ENCODE data around the gene C16orf92. TPM values are rescaled to one million over a fixed set of nuclear protein-coding genes. Genes with fewer than 3 reads are reported as not detected.

C16orf92 gene
- total and polyA plus RNA-seq, 2 of the 13 experiments (the other 11 are each of a cell fraction or from before 2014, with no cell fraction given) = not detected

- TF ChIP-seq GMEB2 (CRISPR knock-in tag; IDR thresholded peaks at IDR 0.05; ENCODE audit: low read depth) (no peak), NFYB (CRISPR knock-in tag; IDR thresholded peaks at IDR 0.05) (no peak), ZSCAN12 (CRISPR knock-in tag; IDR thresholded peaks at IDR 0.05) (no peak), ZNF557 (CRISPR knock-in tag; IDR thresholded peaks at IDR 0.05) (no peak), ZKSCAN8 (CRISPR knock-in tag; IDR thresholded peaks at IDR 0.05; ENCODE audit: borderline replicate concordance) (no peak), ZFY (CRISPR knock-in tag; IDR thresholded peaks at IDR 0.05) (peak; percentile 32; the same call in 1 of the 2 replicates), CTCF (CRISPR knock-in tag; IDR thresholded peaks at IDR 0.05) (peak; percentile 24; the same call in 1 of the 2 replicates), NR0B2 (CRISPR knock-in tag; IDR thresholded peaks at IDR 0.05) (no peak), PRMT3 (CRISPR knock-in tag; IDR thresholded peaks at IDR 0.05; ENCODE audit: borderline replicate concordance, low read depth) (no peak), ZNF546 (CRISPR knock-in tag; conservative IDR thresholded peaks at IDR 0.05) (no peak), HOXD1 (CRISPR knock-in tag; IDR thresholded peaks at IDR 0.05) (no peak), MTERF4 (CRISPR knock-in tag; IDR thresholded peaks at IDR 0.05) (0 out of 2 replicates have a peak, but pooled peaks have one; percentile 36), TEAD2 (CRISPR knock-in tag; IDR thresholded peaks at IDR 0.05) (0 out of 2 replicates have a peak, but pooled peaks have one; percentile 39), ZNF10 (CRISPR knock-in tag; IDR thresholded peaks at IDR 0.05; ENCODE audit: borderline replicate concordance, low read depth) (no peak), SMC3 (IDR thresholded peaks at IDR 0.05; ENCODE audit: low read length) (no peak), ZBTB7A (CRISPR knock-in tag; IDR thresholded peaks at IDR 0.05) (no peak), ZNF510 (CRISPR knock-in tag; IDR thresholded peaks at IDR 0.05; ENCODE audit: low read depth) (no peak), ZNF788 (CRISPR knock-in tag; IDR thresholded peaks at IDR 0.05; ENCODE audit: borderline replicate concordance) (no peak), ZMYM3 (CRISPR knock-in tag; IDR thresholded peaks at IDR 0.05) (no peak), PLSCR1 (CRISPR knock-in tag; IDR thresholded peaks at IDR 0.05; ENCODE audit: borderline replicate concordance) (no peak), ZNF572 (CRISPR knock-in tag; IDR thresholded peaks at IDR 0.05) (no peak), MLLT10 (CRISPR knock-in tag; IDR thresholded peaks at IDR 0.05) (no peak), RFXANK (CRISPR knock-in tag; IDR thresholded peaks at IDR 0.05) (no peak), ZNF891 (CRISPR knock-in tag; IDR thresholded peaks at IDR 0.05) (no peak)
Measured at GRCh38 chr16:29975811-29976511, 47.0 kb upstream of the C16orf92 start (continued).
